Immature natural killer cell (primary cell): ENCODE results near the gene SOSTDC1. TPM values are rescaled to one million over a fixed set of nuclear protein-coding genes. Genes with fewer than 3 reads are reported as not detected.
"Not testable (repeated sequence)": the region's sequence is repeated elsewhere in the genome, so short reads cannot be mapped to it uniquely, and the experiment has no call there.

ENCODE experiments used
- DNase-seq, 3 donors: peaks; one replicate each; pipeline ENCODE4 v3.0.0; 2022; ENCODE audit warnings: mixed read lengths in 1 of 3
- H3K27ac Mint-ChIP-seq, 6 donors: one replicate each; pipeline ENCODE4 v1.8.0; 2020; ENCODE audit warnings: mixed read lengths in 6 of 6, mild to moderate bottlenecking in 5 of 6, inconsistent platforms in 4 of 6, moderate library complexity in 3 of 6
- H3K27me3 Mint-ChIP-seq, 3 donors: one replicate each; pipeline ENCODE4 v1.8.0; 2020 to 2021; ENCODE audit warnings: low read depth in 3 of 3, mild to moderate bottlenecking in 3 of 3, mixed read lengths in 3 of 3, moderate library complexity in 3 of 3, inconsistent platforms in 1 of 3
- H3K36me3 Mint-ChIP-seq, 3 donors: one replicate each; pipeline ENCODE4 v1.8.0; 2020; ENCODE audit warnings: mixed read lengths in 3 of 3, inconsistent platforms in 2 of 3, mild to moderate bottlenecking in 2 of 3
- H3K4me1 Mint-ChIP-seq, 2 donors: one replicate each; pipeline ENCODE4 v1.8.0; 2020; ENCODE audit warnings: inconsistent platforms in 2 of 2, mild to moderate bottlenecking in 2 of 2, mixed read lengths in 2 of 2, moderate library complexity in 1 of 2
- H3K4me3 Mint-ChIP-seq, 5 donors: one replicate each; pipeline ENCODE4 v1.8.0; 2020; ENCODE audit warnings: mild to moderate bottlenecking in 5 of 5, mixed read lengths in 5 of 5, inconsistent platforms in 3 of 5, moderate library complexity in 3 of 5
- H3K9me3 Mint-ChIP-seq, 6 donors: one replicate each; pipeline ENCODE4 v1.8.0; 2020; ENCODE audit warnings: mild to moderate bottlenecking in 6 of 6, mixed read lengths in 6 of 6, inconsistent platforms in 4 of 6, moderate library complexity in 3 of 6
- polyA plus RNA-seq, 3 donors: library from polyadenylated mRNA; unstranded; fragments of 300-500 nt; fragmentation: Illumina TruSeq; gene quantifications; one replicate each; pipeline ENCODE4 v1.2.3, GENCODE V29; 2021

The SOSTDC1 gene
- polyA plus RNA-seq, 3 donors from 2014 or later, result not detected

DNA sequence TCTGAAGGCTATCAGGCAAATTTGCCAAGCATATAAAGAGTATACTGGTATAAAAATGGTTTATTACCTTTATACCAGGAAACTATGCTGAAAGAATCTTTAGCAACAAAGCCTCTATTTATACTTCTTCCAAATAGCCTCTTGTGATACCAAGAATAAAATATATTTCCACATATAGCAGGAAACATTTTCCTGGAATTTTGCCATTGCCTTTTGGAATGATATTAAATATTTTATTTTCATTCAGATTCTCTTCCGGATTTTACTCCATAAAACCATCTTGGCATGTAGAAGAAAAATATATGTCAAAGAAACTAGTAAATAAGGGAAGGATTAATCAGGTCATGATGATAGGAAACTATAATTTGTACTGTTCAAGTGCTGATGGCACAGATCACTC, 17.7 kb downstream of the SOSTDC1 start:
- no peak overlapping the region for H3K4me3 Mint-ChIP-seq
- no peaks in the 10 kb centered on the region for H3K9me3 Mint-ChIP-seq
- no peak for DNase-seq
- no peaks in the 10 kb centered on the region for H3K4me1 Mint-ChIP-seq
- no peaks in the 10 kb centered on the region for H3K36me3 Mint-ChIP-seq
- H3K27ac Mint-ChIP-seq, result no peak overlapping the region
- H3K27me3 Mint-ChIP-seq, result peaks cover 0 to 4% (median 0%) of the 10 kb centered on the region in 3 donors

DNA sequence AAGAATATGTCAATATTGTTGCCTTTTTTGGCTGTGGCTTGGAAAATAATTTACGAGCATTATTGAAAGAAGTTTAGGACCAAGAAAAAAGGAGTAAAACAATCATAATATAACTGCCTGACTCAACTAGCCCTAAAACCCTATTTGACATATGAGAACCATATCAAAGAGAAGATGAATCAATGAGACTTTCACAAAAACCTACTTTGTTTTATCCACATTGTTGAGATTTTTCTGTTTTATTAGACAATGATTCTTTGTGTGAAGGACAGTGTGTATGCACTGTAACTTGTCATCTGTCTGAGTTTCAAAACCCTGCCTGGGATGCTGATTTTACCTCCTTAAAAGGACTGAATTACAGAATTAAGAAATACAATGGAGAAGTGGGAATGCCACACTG, 19.0 kb downstream of the SOSTDC1 start:
- Mint-ChIP-seq H3K36me3 (peaks cover 0 to 4% (median 0%) of the 10 kb centered on the region in 3 donors), H3K9me3 (no peaks in the 10 kb centered on the region), H3K4me3 (no peak overlapping the region), H3K27ac (no peak overlapping the region), H3K4me1 (no peaks in the 10 kb centered on the region), H3K27me3 (peaks cover 0 to under 1% (median 0%) of the 10 kb centered on the region in 3 donors)
- DNase-seq, result no peak

DNA sequence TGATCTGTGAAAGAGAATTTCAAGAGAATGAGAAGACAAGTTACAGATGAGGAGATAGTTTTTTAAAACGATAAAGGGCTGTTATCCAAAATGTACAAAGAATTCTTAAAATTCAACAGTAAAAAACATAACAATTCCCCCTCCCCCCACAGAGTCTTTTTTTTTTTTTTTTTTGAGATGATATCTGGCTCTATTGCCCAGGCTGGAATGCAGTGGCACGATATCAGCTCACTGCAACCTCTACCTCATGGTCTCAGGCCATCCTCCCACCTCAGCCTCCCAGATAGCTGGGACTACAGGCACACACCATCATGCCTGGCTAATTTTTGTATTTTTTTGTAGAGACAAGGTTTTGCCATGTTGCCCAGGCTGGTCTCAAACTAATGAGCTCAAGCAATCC, 21.7 kb downstream of the SOSTDC1 start:
- H3K4me3 Mint-ChIP-seq, DNase-seq, H3K9me3 Mint-ChIP-seq: not testable (repeated sequence)

DNA sequence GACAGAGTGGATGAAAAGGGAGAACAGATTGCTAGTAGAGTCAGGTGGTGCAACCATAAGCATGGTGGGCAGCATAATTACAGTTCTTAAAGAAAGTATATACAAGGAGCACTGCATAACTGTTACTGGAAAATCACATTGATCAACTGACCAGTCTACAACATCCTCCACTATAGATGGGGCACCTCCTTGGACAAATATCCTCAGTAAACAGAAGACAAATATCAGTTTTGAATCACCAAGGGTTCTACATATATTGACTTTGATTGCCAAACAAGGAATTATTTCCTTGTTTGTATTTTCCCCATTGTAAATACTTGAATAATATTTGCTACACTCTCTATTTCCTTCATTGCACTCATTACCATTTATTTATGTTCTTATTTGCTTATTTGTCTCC, 26.6 kb downstream of the SOSTDC1 start:
- no peak for DNase-seq
- Mint-ChIP-seq H3K4me3 (no peak overlapping the region), H3K9me3 (no peaks in the 10 kb centered on the region), H3K36me3 (peaks cover 0 to 4% (median 0%) of the 10 kb centered on the region in 3 donors), H3K27me3 (peaks cover 0 to 2% (median 0%) of the 10 kb centered on the region in 3 donors), H3K4me1 (no peaks in the 10 kb centered on the region), H3K27ac (no peak overlapping the region)

More for the DNA sequence above, 21.7 kb downstream of the SOSTDC1 start:
- H3K27ac Mint-ChIP-seq, H3K4me1 Mint-ChIP-seq, H3K36me3 Mint-ChIP-seq, H3K27me3 Mint-ChIP-seq: not testable (repeated sequence)

DNA sequence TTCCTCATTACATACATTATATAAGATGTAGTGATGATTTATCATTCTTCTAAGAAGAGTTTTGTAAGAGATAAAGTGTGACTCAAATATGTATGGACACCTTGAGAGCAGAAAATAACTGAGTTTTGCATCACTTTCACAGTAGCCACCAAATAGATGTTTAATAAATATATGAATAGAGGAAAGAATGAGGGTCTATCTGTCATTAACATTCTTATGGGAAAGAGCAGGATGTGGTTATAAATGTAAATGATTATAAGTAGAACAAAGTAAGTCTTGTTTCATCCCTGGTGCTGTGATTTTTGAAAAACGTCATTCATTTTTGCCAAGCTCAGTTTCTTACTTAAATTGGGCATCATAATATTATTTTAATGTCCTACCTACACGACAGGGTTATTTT, 29.2 kb downstream of the SOSTDC1 start:
- no peaks in the 10 kb centered on the region for H3K36me3 Mint-ChIP-seq
- no peak overlapping the region for H3K4me3 Mint-ChIP-seq
- no peak overlapping the region for H3K27ac Mint-ChIP-seq
- H3K9me3 Mint-ChIP-seq, result no peaks in the 10 kb centered on the region
- no peaks in the 10 kb centered on the region for H3K27me3 Mint-ChIP-seq
- H3K4me1 Mint-ChIP-seq, result peaks cover 0 to 6% of the 10 kb centered on the region in 2 donors
- no peak for DNase-seq

DNA sequence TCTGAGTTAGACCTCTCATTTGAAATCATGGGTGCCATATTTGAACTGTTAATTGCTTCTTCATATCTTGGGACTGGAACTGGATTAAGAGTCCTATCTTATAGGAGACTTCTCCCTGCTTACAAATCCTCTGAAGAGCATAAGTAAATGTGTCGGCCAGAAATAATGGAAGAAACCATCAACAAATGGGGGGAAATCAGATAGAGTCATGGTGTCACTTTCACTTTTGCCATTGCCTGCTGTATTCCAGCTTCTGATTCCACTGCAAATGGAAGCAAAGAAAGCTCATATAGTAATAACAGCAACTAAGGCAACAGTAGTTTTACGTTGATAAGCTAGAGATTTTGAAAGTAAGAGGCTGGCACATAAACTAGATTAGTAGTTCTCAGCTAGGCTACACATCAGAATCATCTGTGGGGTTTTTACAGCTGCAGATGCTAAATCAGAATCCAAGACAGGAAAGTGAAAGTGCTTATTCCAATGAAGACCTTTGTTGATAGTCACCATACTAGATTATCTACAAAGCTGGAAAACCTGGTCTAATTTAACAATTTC, 31.9 kb downstream of the SOSTDC1 start:
- Mint-ChIP-seq H3K36me3 (no peaks in the 10 kb centered on the region), H3K27ac (peak overlapping the region in 1 of 6 donors; percentile 13), H3K4me3 (no peak overlapping the region), H3K9me3 (no peaks in the 10 kb centered on the region), H3K27me3 (no peaks in the 10 kb centered on the region), H3K4me1 (peaks cover 2 to 11% of the 10 kb centered on the region in 2 donors)
- DNase-seq, result no peak

DNA sequence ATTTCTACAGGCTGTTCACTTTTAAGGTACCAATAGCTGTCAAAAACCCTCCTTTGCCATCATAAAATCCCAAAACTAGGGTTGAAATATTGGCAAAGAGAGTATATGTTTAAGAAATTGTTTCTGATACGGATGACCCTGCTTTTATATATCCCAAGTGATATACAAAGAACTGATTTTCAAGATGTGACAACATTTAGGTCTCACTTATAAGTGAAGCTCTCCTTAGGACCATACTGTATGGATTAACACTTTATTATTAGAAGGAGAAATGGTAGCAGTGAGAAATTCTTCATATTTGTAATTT, 33.2 kb downstream of the SOSTDC1 start:
- Mint-ChIP-seq H3K4me1 (peaks cover 3 to 15% of the 10 kb centered on the region in 2 donors), H3K27me3 (no peaks in the 10 kb centered on the region), H3K4me3 (no peak overlapping the region), H3K36me3 (no peaks in the 10 kb centered on the region), H3K9me3 (no peaks in the 10 kb centered on the region), H3K27ac (no peak overlapping the region)
- no peak for DNase-seq

DNA sequence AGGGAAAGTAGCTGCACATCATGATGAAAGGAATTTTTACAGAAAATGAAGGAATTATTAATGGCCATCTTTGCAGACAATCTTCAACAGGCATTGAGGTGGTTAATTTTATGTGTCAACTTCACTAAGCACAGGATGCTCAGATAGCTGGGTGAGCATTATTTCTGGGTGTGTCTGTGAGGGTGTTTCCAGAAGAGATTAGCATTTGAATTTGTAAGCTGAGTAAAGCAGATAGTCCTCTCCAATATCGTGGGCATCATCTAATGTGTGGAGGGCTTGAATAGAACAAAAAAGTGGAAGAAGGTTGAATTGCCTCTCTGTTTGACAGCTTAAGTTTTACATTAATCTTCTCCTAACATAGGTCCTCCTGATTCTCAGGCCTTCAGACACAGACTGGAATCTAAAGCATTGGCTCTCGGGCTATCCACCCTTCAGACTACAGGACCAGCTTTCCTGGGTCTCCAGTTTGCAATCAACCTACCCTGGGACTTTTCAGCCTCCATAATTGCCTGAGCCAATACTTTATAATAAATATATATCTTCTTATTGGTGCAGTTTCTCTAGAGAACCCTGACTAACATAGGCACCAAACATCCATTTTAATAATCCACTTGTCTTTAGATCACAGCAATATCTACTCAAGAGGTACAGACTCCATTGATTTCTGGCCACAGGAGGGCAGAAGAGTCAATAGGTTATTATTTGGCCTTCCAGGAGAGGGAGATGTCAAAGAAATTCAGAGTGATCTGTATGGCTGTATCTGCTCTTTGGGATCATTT, 33.7 kb downstream of the SOSTDC1 start:
- Mint-ChIP-seq H3K27me3 (no peaks in the 10 kb centered on the region), H3K4me1 (peaks cover 3 to 15% of the 10 kb centered on the region in 2 donors), H3K27ac (no peak overlapping the region), H3K36me3 (no peaks in the 10 kb centered on the region), H3K4me3 (no peak overlapping the region), H3K9me3 (no peaks in the 10 kb centered on the region)
- peak in 2 of 3 donors; percentile 17 to 24 for DNase-seq

DNA sequence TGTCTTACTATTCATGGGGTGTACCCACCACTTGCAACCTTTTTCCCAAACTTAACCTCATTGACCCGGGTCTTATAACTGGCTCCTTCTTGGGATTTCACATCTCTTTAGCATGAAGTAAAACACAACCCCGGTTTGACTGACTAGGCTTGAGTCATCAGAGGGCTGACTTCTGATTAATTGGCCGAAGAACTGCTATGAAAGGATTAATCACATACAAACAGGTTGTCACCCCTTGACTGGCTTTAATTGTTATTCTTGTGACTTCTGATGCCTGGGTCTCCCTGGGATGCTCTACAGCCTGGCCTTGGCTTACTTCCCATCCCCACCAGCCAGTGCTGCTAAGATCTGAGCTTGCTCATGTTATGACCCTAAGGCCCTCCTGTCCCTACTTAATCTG, 35.4 kb downstream of the SOSTDC1 start:
- H3K27me3 Mint-ChIP-seq, result no peaks in the 10 kb centered on the region

DNA sequence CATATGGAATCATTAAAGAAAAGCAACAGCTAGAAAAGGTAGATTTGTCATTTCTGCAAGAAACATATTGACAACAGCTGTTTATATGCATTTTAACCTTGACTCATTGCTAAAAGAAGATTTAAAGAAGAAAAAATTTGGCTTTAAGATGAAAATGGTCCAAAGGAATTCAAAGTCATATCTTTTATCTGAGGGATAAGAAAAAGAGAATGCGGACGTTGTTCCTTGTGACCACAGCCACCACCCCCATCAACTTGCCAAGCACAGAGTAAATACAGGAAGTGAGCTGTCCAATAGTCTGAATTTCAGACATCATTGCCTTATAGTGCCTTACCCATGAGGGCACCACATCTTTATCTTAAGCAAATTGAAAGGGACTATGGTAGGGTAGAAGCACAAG, 36.9 kb downstream of the SOSTDC1 start:
- Mint-ChIP-seq H3K27ac (no peak overlapping the region), H3K27me3 (peaks cover 0 to 3% (median 0%) of the 10 kb centered on the region in 3 donors), H3K4me1 (peaks cover 3 to 13% of the 10 kb centered on the region in 2 donors), H3K4me3 (no peak overlapping the region), H3K9me3 (no peaks in the 10 kb centered on the region), H3K36me3 (no peaks in the 10 kb centered on the region)
- no peak for DNase-seq

More for the DNA sequence above, 35.4 kb downstream of the SOSTDC1 start:
- Mint-ChIP-seq H3K27ac (no peak overlapping the region), H3K9me3 (no peaks in the 10 kb centered on the region), H3K4me1 (peaks cover 3 to 15% of the 10 kb centered on the region in 2 donors), H3K36me3 (no peaks in the 10 kb centered on the region), H3K4me3 (no peak overlapping the region)
- no peak for DNase-seq

DNA sequence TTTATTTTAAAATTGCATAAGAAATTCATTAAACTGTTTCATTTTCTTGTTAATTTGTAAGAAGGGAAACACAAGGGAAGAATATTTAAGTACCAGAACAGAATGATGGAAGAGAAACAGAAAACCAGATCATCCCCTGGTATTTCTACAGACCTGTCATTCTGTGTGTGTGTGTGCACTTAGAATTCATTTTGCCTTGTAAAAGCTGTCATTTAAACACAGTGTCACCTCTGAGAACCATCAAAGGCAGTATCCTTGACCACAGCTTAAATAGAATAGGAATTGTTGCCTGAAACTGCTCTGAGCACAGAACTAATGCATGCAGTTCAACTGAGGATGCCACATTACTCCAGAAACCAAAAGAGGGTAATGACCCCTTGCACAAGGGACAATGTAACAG, 37.4 kb downstream of the SOSTDC1 start:
- peaks cover 3 to 9% of the 10 kb centered on the region in 2 donors for H3K4me1 Mint-ChIP-seq
- no peak for DNase-seq
- no peaks in the 10 kb centered on the region for H3K9me3 Mint-ChIP-seq
- H3K27me3 Mint-ChIP-seq, result peaks cover 0 to 3% (median 0%) of the 10 kb centered on the region in 3 donors
- H3K4me3 Mint-ChIP-seq, result no peak overlapping the region
- H3K27ac Mint-ChIP-seq, result no peak overlapping the region
- no peaks in the 10 kb centered on the region for H3K36me3 Mint-ChIP-seq

DNA sequence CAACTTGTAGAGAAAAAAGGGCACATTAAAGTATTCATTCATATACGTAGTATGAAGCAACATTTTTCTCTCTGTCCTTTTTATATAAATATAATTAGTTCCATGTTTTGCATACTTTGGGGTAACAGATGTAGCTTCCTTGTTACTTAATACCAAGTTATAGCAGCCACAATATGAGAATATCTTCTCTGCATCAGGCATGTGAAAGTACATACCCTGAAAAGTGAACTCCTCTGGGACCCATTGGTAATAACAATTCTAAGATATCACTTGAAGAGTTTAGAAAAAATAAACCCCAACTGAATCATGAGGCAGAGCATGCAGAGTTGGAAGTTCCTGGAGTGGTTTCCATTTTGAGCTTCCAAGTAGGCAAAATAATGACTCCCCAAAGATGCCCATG, 41.8 kb downstream of the SOSTDC1 start:
- H3K27me3 Mint-ChIP-seq, result peaks cover 4 to 6% (median 6%) of the 10 kb centered on the region in 3 donors
- H3K27ac Mint-ChIP-seq, result no peak overlapping the region
- no peaks in the 10 kb centered on the region for H3K9me3 Mint-ChIP-seq
- no peak for DNase-seq
- peaks cover 24 to 31% of the 10 kb centered on the region in 2 donors for H3K4me1 Mint-ChIP-seq
- H3K4me3 Mint-ChIP-seq, result no peak overlapping the region
- H3K36me3 Mint-ChIP-seq, result no peaks in the 10 kb centered on the region

DNA sequence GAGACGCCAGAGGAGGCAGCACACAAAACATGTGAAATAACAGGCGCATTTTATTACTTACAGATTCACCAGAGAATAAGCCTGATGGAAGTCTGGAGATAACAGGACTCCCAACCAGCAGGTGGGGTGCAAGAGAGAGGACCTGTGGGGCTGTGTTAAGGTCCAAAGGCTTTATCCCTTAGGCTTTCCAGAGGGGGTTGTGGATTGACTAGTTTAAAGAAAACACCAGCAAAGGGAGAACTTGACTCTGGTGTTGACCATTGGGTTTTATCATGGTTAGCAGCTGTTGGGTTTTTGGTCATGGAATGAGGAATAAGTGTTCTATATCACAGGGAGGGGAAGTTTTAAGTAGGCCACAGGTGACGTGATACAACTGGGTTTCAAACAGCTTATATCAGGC, 42.6 kb downstream of the SOSTDC1 start:
- H3K27ac Mint-ChIP-seq, result no peak overlapping the region
- peaks cover 4 to 6% (median 6%) of the 10 kb centered on the region in 3 donors for H3K27me3 Mint-ChIP-seq
- H3K4me3 Mint-ChIP-seq, result peak overlapping the region in 3 of 5 donors; percentile 4 to 73 (median 31)
- no peaks in the 10 kb centered on the region for H3K9me3 Mint-ChIP-seq
- no peak for DNase-seq
- peaks cover 22 to 26% of the 10 kb centered on the region in 2 donors for H3K4me1 Mint-ChIP-seq
- H3K36me3 Mint-ChIP-seq, result no peaks in the 10 kb centered on the region

DNA sequence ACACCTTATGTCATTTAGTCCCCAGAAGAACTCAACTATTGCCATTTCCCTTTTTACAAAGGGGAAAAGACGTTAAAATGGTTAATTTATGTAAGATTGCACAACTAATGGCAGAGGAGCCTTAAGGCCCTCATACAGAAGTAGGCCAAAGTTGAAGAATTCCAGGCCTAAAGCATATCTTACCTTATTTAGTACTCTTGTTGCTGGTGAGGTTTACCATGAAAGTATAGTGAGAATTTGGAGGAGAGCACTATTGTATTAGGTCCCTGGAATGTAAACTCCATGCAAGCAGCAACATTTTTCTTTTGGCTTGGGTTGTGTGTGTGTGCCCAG, 43.5 kb downstream of the SOSTDC1 start:
- peaks cover 4 to 6% (median 6%) of the 10 kb centered on the region in 3 donors for H3K27me3 Mint-ChIP-seq
- H3K27ac Mint-ChIP-seq, result peak overlapping the region in 5 of 6 donors; percentile 68 to 85 (median 75)
- H3K4me1 Mint-ChIP-seq, result peaks cover 22 to 26% of the 10 kb centered on the region in 2 donors
- H3K36me3 Mint-ChIP-seq, result no peaks in the 10 kb centered on the region
- peak overlapping the region; percentile 62 to 78 (median 73) for H3K4me3 Mint-ChIP-seq
- no peak for DNase-seq
- no peaks in the 10 kb centered on the region for H3K9me3 Mint-ChIP-seq
